ENCODE results near the gene AKT2.

AKT2 gene

GRCh38 chr19:40300668-40301067, 15.5 kb upstream of the AKT2 start:
- no peak for DNase-seq (ENCODE audit: low read depth)

GRCh38 chr19:40298026-40298425, 12.9 kb upstream of the AKT2 start:
- DNase-seq (ENCODE audit: low read depth) = no peak

GRCh38 chr19:40294560-40294959, 9.4 kb upstream of the AKT2 start:
- no peak for DNase-seq (ENCODE audit: low read depth)

- DNase-seq (ENCODE audit: low read depth) = no peak
These were observed 1.9 kb upstream of the AKT2 start for GRCh38 chr19:40286971-40287421.

GRCh38 chr19:40286235-40286970, 1.3 kb upstream of the AKT2 start:
- DNase-seq (ENCODE audit: low read depth) = no peak

- peak; percentile 93 for DNase-seq (ENCODE audit: low read depth)
These were observed 449 bp upstream of the AKT2 start for GRCh38 chr19:40285353-40286234.

GRCh38 chr19:40284251-40284500, 969 bp downstream of the AKT2 start:
- no peak for DNase-seq (ENCODE audit: low read depth)

GRCh38 chr19:40283414-40284250, 1.5 kb downstream of the AKT2 start:
- no peak for DNase-seq (ENCODE audit: low read depth)

- no peak for DNase-seq (ENCODE audit: low read depth)
These were observed 2.2 kb downstream of the AKT2 start for GRCh38 chr19:40282920-40283319.

GRCh38 chr19:40282209-40282580, 3.0 kb downstream of the AKT2 start:
- no peak for DNase-seq (ENCODE audit: low read depth)

- no peak for DNase-seq (ENCODE audit: low read depth)
These were observed 3.5 kb downstream of the AKT2 start for GRCh38 chr19:40281381-40282208.

- no peak for DNase-seq (ENCODE audit: low read depth)
These were observed 4.4 kb downstream of the AKT2 start for GRCh38 chr19:40280608-40281221.

- no peak for DNase-seq (ENCODE audit: low read depth)
These were observed 5.2 kb downstream of the AKT2 start for GRCh38 chr19:40279761-40280607.

- DNase-seq (ENCODE audit: low read depth) = no peak
These were observed 6.0 kb downstream of the AKT2 start for GRCh38 chr19:40279120-40279551.

GRCh38 chr19:40278361-40279035, 6.6 kb downstream of the AKT2 start:
- no peak for DNase-seq (ENCODE audit: low read depth)

- DNase-seq (ENCODE audit: low read depth) = no peak
These were observed 7.6 kb downstream of the AKT2 start for GRCh38 chr19:40277356-40278059.

GRCh38 chr19:40274585-40275544, 10.3 kb downstream of the AKT2 start:
- DNase-seq (ENCODE audit: low read depth) = no peak
